IMR-90 (cell line): Measurements from ENCODE around the gene WARS2. TPM values are rescaled to one million over a fixed set of nuclear protein-coding genes. Genes with fewer than 3 reads are reported as not detected.

ENCODE experiments used
- ATAC-seq: fragments of 200-7000 bp; cut with Tn5 transposase; 2 replicates; pipeline ENCODE4 v1.9.1; 2020; ENCODE audit warnings: low read depth, mild to moderate bottlenecking, moderate library complexity
- BruUV-seq: library from RNA; stranded (reverse); fragments of 400-500 nt; replicated peaks from 2 replicates; lab custom pipeline; 2021; lab: Mats Ljungman, UMichigan
- CTCF ChIA-PET: fragments of 300-600 bp; formaldehyde crosslinking; extraction: SDS; loops from one replicate; lab custom pipeline; 2021; ENCODE audit warnings: antibody characterized with exemption; lab: Yijun Ruan, JAX
- POLR2A ChIA-PET: fragments of 300-600 bp; sonication (Branson Sonifier 250); formaldehyde crosslinking; loops from one replicate; lab custom pipeline; 2022; ENCODE audit warnings: antibody characterized with exemption; ENCODE audit not compliant: unreplicated experiment; lab: Charles Lee
- DNase-seq: peaks from one replicate; pipeline ENCODE4 v3.0.0; 2013
- H2AFZ ChIP-seq: replicated peaks from 2 replicates; pipeline ENCODE3; 2013; ENCODE audit warnings: low read length, mild to moderate bottlenecking; ENCODE audit not compliant: poor library complexity
- H2AK5ac ChIP-seq: 2 replicates; pipeline ENCODE4 v1.6.1; 2013; ENCODE audit warnings: low read depth, low read length, inconsistent platforms
- H2AK9ac ChIP-seq: replicated peaks from 2 replicates; pipeline ENCODE3; 2013; ENCODE audit warnings: mild to moderate bottlenecking, low read depth, low read length, moderate library complexity; ENCODE audit not compliant: poor library complexity
- H2BK120ac ChIP-seq: 2 replicates; pipeline ENCODE4 v1.6.1; 2013; ENCODE audit warnings: low read depth, low read length, inconsistent platforms
- H2BK15ac ChIP-seq: 3 replicates; pipeline ENCODE4 v1.6.1; 2013; ENCODE audit warnings: low read depth, low read length, inconsistent platforms
- H2BK20ac ChIP-seq: 2 replicates; pipeline ENCODE4 v1.6.1; 2013; ENCODE audit warnings: low read depth, mild to moderate bottlenecking, inconsistent platforms, low read length, moderate library complexity
- H2BK5ac ChIP-seq: 2 replicates; pipeline ENCODE4 v1.6.1; 2013; ENCODE audit warnings: mild to moderate bottlenecking, low read depth, low read length, inconsistent platforms; ENCODE audit not compliant: poor library complexity, severe bottlenecking
- H3K14ac ChIP-seq: replicated peaks from 2 replicates; pipeline ENCODE4 v1.6.1; 2013; ENCODE audit warnings: low read depth, low read length, inconsistent platforms
- H3K18ac ChIP-seq: 2 replicates; pipeline ENCODE4 v1.6.1; 2013; ENCODE audit warnings: low read depth, low read length, control low read depth
- H3K23ac ChIP-seq: 2 replicates; pipeline ENCODE4 v1.6.1; 2013; ENCODE audit warnings: low read depth, low read length, inconsistent platforms
- H3K27ac ChIP-seq: 2 replicates; pipeline ENCODE4 v1.5.1; 2013; ENCODE audit warnings: mild to moderate bottlenecking, control low read depth, low read length; ENCODE audit not compliant: insufficient read depth
- H3K27me3 ChIP-seq: 2 replicates; pipeline ENCODE4 v1.6.1; 2013; ENCODE audit warnings: low read length; ENCODE audit not compliant: control insufficient read depth, insufficient read depth
- H3K36me3 ChIP-seq: 2 replicates; pipeline ENCODE4 v1.6.1; 2013; ENCODE audit warnings: low read length, mixed read lengths; ENCODE audit not compliant: control insufficient read depth, insufficient read depth
- H3K4ac ChIP-seq: 2 replicates; pipeline ENCODE4 v1.6.1; 2013; ENCODE audit warnings: low read depth, low read length, inconsistent platforms
- H3K4me1 ChIP-seq: 2 replicates; pipeline ENCODE4 v1.6.1; 2013; ENCODE audit warnings: low read length, mixed read lengths; ENCODE audit not compliant: control insufficient read depth, insufficient read depth
- H3K4me2 ChIP-seq: 2 replicates; pipeline ENCODE4 v1.6.1; 2013; ENCODE audit warnings: low read depth, mild to moderate bottlenecking, control low read depth, low read length, moderate library complexity
- H3K4me3 ChIP-seq: 2 replicates; pipeline ENCODE4 v1.5.1; 2013; ENCODE audit warnings: low read depth, mild to moderate bottlenecking, control low read depth, low read length, moderate library complexity; ENCODE audit not compliant: insufficient read depth
- H3K56ac ChIP-seq: 2 replicates; pipeline ENCODE4 v1.6.1; 2013; ENCODE audit warnings: low read length, inconsistent platforms; ENCODE audit not compliant: insufficient read depth; ENCODE audit errors: extremely low read depth
- H3K79me1 ChIP-seq, 2 experiments: 2 replicates each; pipeline ENCODE4 v1.6.1; 2013; ENCODE audit warnings: low read length in 2 of 2, inconsistent platforms in 1 of 2, low read depth in 1 of 2
- H3K9ac ChIP-seq: 2 replicates; pipeline ENCODE4 v1.6.1; 2013; ENCODE audit warnings: low read depth, low read length, control low read depth
- H3K9me1 ChIP-seq: 2 replicates; pipeline ENCODE4 v1.6.1; 2013; ENCODE audit warnings: low read length, inconsistent platforms; ENCODE audit not compliant: insufficient read depth
- H3K9me3 ChIP-seq: 2 replicates; pipeline ENCODE4 v1.6.1; 2013; ENCODE audit warnings: low read length; ENCODE audit not compliant: control insufficient read depth, insufficient read depth
- H4K20me1 ChIP-seq: 2 replicates; pipeline ENCODE4 v1.6.1; 2013; ENCODE audit warnings: low read length, inconsistent platforms; ENCODE audit not compliant: insufficient read depth
- H4K5ac ChIP-seq: 2 replicates; pipeline ENCODE4 v1.6.1; 2013; ENCODE audit warnings: mild to moderate bottlenecking, low read depth, low read length, control low read depth
- H4K8ac ChIP-seq, 2 experiments: 2 replicates each; pipeline ENCODE4 v1.6.1; 2013; ENCODE audit warnings: low read depth in 2 of 2, low read length in 2 of 2, control low read depth in 1 of 2, inconsistent platforms in 1 of 2
- H4K91ac ChIP-seq: 2 replicates; pipeline ENCODE4 v1.6.1; 2013; ENCODE audit warnings: low read depth, low read length, inconsistent platforms; ENCODE audit not compliant: insufficient read depth
- BHLHE40 ChIP-seq: fragments of 150-350 bp; IDR thresholded peaks from 2 replicates; pipeline ENCODE4 v1.6.1; 2016; ENCODE audit warnings: mild to moderate bottlenecking, low read depth, low read length
- CEBPB ChIP-seq: IDR thresholded peaks from 2 replicates; pipeline ENCODE4 v1.6.1; 2012; ENCODE audit warnings: low read depth, low read length, improper control_type of control experiment
- CHD1 ChIP-seq: IDR thresholded peaks from 2 replicates; pipeline ENCODE4 v1.6.1; 2012; ENCODE audit warnings: low read depth, low read length, improper control_type of control experiment
- FOS ChIP-seq: fragments of 150-350 bp; IDR thresholded peaks from 2 replicates; pipeline ENCODE4 v1.6.1; 2016; ENCODE audit warnings: low read depth, low read length
- MAFK ChIP-seq: IDR thresholded peaks from 2 replicates; pipeline ENCODE4 v1.6.1; 2012; ENCODE audit warnings: low read depth, low read length, improper control_type of control experiment
- MAZ ChIP-seq: IDR thresholded peaks from 2 replicates; pipeline ENCODE4 v1.6.1; 2012; ENCODE audit warnings: low read depth, mild to moderate bottlenecking, low read length, improper control_type of control experiment, moderate library complexity, borderline replicate concordance
- MXI1 ChIP-seq: IDR thresholded peaks from 2 replicates; pipeline ENCODE4 v1.6.1; 2012; ENCODE audit warnings: low read depth, mild to moderate bottlenecking, low read length, moderate library complexity, borderline replicate concordance
- NFE2L2 ChIP-seq: fragments of 150-350 bp; IDR thresholded peaks from 2 replicates; pipeline ENCODE4 v1.6.1; 2016; ENCODE audit warnings: low read depth, mild to moderate bottlenecking, low read length
- POLR2A ChIP-seq: IDR thresholded peaks from 2 replicates; pipeline ENCODE4 v1.6.1; 2012; ENCODE audit warnings: mild to moderate bottlenecking, low read depth, low read length
- RAD21 ChIP-seq: IDR thresholded peaks from 2 replicates; pipeline ENCODE4 v1.6.1; 2012; ENCODE audit warnings: low read length, improper control_type of control experiment
- RCOR1 ChIP-seq: IDR thresholded peaks from 2 replicates; pipeline ENCODE4 v1.6.1; 2012; ENCODE audit warnings: mild to moderate bottlenecking, low read length, improper control_type of control experiment; ENCODE audit not compliant: insufficient replicate concordance
- RFX5 ChIP-seq: IDR thresholded peaks from 2 replicates; pipeline ENCODE4 v1.8.0; 2012; ENCODE audit warnings: low read depth, mild to moderate bottlenecking, low read length, moderate library complexity
- SMC3 ChIP-seq: fragments of 150-350 bp; IDR thresholded peaks from 2 replicates; pipeline ENCODE4 v1.6.1; 2016; ENCODE audit warnings: low read depth, mild to moderate bottlenecking, antibody characterized with exemption, low read length, moderate library complexity
- WGBS, 2 experiments: methylation state at CpG; one replicate each; pipeline versions ENCODE4 v1.1.5 to v1.1.7; 2013; ENCODE audit warnings: missing lambda C conversion rate in 2 of 2; ENCODE audit not compliant: insufficient read length in 1 of 2; ENCODE audit errors: extremely low coverage in 2 of 2; 5-methylcytosine and 5-hydroxymethylcytosine counted together
- dilution Hi-C: fragments of 300-500 bp; cut with HindIII; formaldehyde crosslinking; loops from one replicate; pipeline ENCODE4 v1.14.3; 2018; ENCODE audit warnings: low sequenced_read_pairs; ENCODE audit not compliant: unreplicated experiment
- in situ Hi-C: fragments of 300-500 bp; cut with MboI; formaldehyde crosslinking; loops from 3 replicates; pipeline ENCODE4 v1.14.3; 2019; ENCODE audit warnings: low sequenced_read_pairs, inconsistent platforms, mixed read lengths
- intact Hi-C: fragments of 100-400 bp; cut with micrococcal nuclease; formaldehyde crosslinking; loops from 2 replicates; pipeline ENCODE4 v1.10.0; 2022
- polyA plus RNA-seq, 3 experiments: library from polyadenylated mRNA; depleted of rRNA; stranded (reverse); fragments of >200 nt; gene quantifications; 2 replicates each; pipeline ENCODE4 v1.2.3, GENCODE V29; 2012; ENCODE audit warnings: low replicate concordance in 1 of 3
- total RNA-seq: library from RNA; depleted of rRNA; stranded (reverse); fragments of >200 nt; gene quantifications from 2 replicates; pipeline ENCODE4 v1.2.3, GENCODE V29; 2012
- TF ChIP-seq, protein P1 (sequence below): conservative IDR thresholded peaks from 2 replicates; pipeline ENCODE4 v1.5.1; 2012; ENCODE audit warnings: mild to moderate bottlenecking, low read depth, low read length, improper control_type of control experiment

The WARS2 gene
- total and polyA plus RNA-seq, 2 of the 4 experiments (the other 2 are of a cell fraction) = 5.7 to 20.3 TPM

DNA sequence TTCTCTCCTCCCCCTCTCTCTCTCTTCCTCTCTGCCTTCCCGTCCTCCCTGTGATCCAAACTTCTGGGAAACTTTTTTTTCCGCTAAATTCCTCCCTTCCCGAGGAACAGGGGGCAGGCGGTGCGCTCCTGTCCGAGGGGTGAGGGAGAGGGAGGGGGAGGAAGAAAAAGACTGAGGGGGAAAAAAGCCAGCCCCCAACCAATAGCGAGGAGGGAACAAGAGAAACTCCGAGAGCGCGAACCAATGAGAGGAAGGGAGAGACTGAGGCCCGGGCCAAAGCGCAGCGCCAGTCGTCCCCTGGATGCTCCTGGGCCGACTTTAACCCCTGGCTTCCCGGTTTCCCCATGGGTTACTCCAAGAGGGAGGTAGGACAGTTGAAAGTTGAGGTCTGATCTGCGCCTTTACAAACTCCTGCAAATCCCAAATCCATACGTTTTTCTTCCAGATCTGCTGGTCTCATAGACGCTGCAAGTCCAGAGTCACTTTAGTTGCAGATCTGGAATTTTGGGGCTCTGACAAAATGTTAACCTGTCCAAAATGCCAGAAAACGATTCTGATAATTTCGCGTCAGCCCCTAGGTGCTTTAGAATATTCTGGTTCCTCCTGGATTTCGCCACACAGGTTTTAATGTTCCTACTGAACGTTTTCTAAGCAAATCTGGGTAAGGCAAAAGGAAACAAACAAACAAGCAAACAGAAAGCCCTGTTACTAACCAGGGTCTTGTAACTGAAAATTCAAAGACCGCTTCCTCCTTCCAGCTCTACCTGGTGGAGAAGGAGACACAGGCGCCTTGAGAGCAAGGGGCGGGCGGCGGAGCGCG is 152.1 kb downstream of the WARS2 start, which contains the start of gene TBX15 (continued):
- no peak for TF ChIP-seq SMC3

DNA sequence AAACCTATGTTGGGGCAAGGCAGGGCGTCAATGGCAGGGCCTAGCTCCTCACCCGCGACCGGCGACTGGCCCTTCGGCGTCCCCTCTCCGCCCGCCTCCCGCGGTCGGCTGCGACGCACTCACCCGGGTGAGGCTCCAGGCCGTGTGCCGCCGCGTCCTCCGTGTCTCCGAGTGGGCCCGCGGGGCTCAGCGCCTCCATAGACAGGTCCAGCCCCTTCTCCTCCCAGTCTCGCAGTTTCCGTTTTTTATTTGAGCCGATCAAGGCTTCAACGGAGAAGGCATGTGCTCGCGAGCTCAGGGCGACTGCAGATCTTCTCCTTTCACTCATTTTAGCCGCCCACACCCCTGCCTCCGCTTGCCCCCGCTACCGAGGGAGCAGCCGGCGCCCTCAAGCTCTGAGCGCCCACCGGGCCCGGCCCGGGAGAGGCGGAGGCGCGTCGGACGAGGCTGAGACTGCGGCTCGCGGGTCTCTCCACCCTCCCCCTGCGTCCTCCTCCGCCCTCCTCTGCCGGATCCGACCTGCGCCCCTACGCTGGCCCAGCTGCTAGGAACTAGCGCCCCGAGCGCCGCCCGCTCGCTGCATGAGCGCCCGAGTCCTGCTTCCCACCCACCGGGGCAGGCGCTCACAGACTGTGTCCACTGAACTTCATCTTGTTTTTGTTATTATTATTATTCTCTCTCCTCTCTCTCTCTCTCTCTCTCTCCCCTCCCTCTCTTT is 152.8 kb downstream of the WARS2 start:
- H3K14ac ChIP-seq = no peak overlapping the region
- in situ Hi-C loops = loop anchor here (10.0 kb wide), 1 partner anchor 833 kb away; no protein-coding TSS in a partner anchor
- ChIA-PET POLR2A (no interaction called here), CTCF (no interaction called here)
- WGBS, 2 experiments = 0% methylated on average over 16 of the region's 65 CpGs; no CpG with 5 or more reads in 1 of the 2 experiments
- H2BK15ac ChIP-seq = no peak overlapping the region
- H2BK20ac ChIP-seq = no peak overlapping the region
- H4K5ac ChIP-seq = no peak overlapping the region
- intact Hi-C loops = no loop called here
- no peaks in the 10 kb centered on the region for H3K9me1 ChIP-seq
- no peak overlapping the region for H4K8ac ChIP-seq
- no peaks in the 10 kb centered on the region for H3K4me1 ChIP-seq
- no peak for DNase-seq
- peak; percentile 54 for ATAC-seq
- H3K18ac ChIP-seq = no peak overlapping the region
- H3K9ac ChIP-seq = no peak overlapping the region
- no peaks in the 10 kb centered on the region for H3K36me3 ChIP-seq
- no peak overlapping the region for H2BK5ac ChIP-seq
- dilution Hi-C loops = no loop called here
- no peaks in the 10 kb centered on the region for H3K79me1 ChIP-seq
- H3K4me3 ChIP-seq = peak overlapping the region; percentile 18; the same call in 1 of the 2 replicates
- no peak overlapping the region for H3K4ac ChIP-seq
- H2AK9ac ChIP-seq = no peak overlapping the region
- no peak overlapping the region for H2AK5ac ChIP-seq
- H3K56ac ChIP-seq = no peak overlapping the region
- no peaks in the 10 kb centered on the region for H4K20me1 ChIP-seq
- H3K27me3 ChIP-seq = peaks cover 100% of the 10 kb centered on the region
- BruUV-seq = no TSS peak
- no peak overlapping the region for H4K91ac ChIP-seq
- H3K4me2 ChIP-seq = peak overlapping the region; percentile 56; the same call in 1 of the 2 replicates
- H2AFZ ChIP-seq = peak overlapping the region; percentile 73
- no peak overlapping the region for H3K27ac ChIP-seq
- no peak overlapping the region for H2BK120ac ChIP-seq
- H3K9me3 ChIP-seq = peaks cover 36% of the 10 kb centered on the region
- H3K23ac ChIP-seq = no peak overlapping the region
- TF ChIP-seq NFE2L2 (no peak), POLR2A (no peak), RFX5 (no peak), RCOR1 (no peak), FOS (no peak), MAFK (no peak), MAZ (no peak), SMC3 (no peak), BHLHE40 (no peak), CHD1 (no peak), CEBPB (no peak), MXI1 (no peak), RAD21 (no peak)
- TF ChIP-seq, protein P1, sequence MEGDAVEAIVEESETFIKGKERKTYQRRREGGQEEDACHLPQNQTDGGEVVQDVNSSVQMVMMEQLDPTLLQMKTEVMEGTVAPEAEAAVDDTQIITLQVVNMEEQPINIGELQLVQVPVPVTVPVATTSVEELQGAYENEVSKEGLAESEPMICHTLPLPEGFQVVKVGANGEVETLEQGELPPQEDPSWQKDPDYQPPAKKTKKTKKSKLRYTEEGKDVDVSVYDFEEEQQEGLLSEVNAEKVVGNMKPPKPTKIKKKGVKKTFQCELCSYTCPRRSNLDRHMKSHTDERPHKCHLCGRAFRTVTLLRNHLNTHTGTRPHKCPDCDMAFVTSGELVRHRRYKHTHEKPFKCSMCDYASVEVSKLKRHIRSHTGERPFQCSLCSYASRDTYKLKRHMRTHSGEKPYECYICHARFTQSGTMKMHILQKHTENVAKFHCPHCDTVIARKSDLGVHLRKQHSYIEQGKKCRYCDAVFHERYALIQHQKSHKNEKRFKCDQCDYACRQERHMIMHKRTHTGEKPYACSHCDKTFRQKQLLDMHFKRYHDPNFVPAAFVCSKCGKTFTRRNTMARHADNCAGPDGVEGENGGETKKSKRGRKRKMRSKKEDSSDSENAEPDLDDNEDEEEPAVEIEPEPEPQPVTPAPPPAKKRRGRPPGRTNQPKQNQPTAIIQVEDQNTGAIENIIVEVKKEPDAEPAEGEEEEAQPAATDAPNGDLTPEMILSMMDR = no peak
